ENCODE measurements around the gene WWC1. TPM values are rescaled to one million over a fixed set of nuclear protein-coding genes. Genes with fewer than 3 reads are reported as not detected.
"Not testable (repeated sequence)": the region's sequence is repeated elsewhere in the genome, so short reads cannot be mapped to it uniquely, and the experiment has no call there.

The WWC1 gene
- total and polyA plus RNA-seq, 4 donors, result 48.4 to 77.0 (median 56.2) TPM

DNA sequence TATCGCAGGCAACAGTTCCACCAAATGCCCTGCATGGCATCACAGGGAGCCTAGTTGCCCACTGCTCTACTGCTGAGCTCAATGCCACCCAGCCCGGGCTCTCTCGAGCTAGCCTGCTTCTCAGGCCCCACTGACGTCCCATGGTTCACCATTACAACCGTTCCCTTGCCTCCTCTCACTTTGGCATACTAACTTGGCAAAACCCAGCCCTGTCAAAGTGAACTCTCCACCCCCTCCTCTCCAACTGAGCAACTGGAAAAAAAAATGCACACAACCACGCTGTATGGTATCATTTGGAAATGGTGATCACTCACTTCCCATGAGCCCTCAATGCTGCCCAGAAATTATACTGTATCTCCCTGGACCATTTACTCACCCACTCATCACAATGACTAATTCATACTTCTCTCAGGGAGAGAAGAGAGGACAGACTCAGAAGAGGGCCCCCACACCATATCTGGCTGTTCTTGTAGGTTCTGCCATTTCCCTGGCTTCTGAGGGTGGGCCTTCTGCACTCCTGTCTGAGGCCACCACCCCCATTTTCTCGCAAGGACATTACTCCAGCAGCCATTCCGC, 143.4 kb downstream of the WWC1 start:
- Histone ChIP-seq H3K27me3 (ENCODE audit: control insufficient read depth in 3 of 3, insufficient read depth in 3 of 3, low read length in 2 of 3) (no peaks in the 10 kb centered on the region), H3K4me3 (no peak overlapping the region), H3K9ac (ENCODE audit: insufficient read depth in 1 of 2, low read length in 2 of 2) (no peak overlapping the region), H3K27ac (ENCODE audit: low read depth in 1 of 2, low read length in 1 of 2) (no peak overlapping the region), H3K9me3 (ENCODE audit: control insufficient read depth in 4 of 4, insufficient read depth in 3 of 4, low read length in 3 of 4) (no peaks in the 10 kb centered on the region), H3K4me1 (ENCODE audit: control insufficient read depth in 5 of 5, insufficient read depth in 5 of 5, low read length in 5 of 5) (no peaks in the 10 kb centered on the region), H3K36me3 (ENCODE audit: control insufficient read depth in 4 of 4, insufficient read depth in 4 of 4, low read length in 4 of 4) (peaks cover 0 to 5% (median 0%) of the 10 kb centered on the region in 4 donors)
- DNase-seq (no peak), ATAC-seq (ENCODE audit: insufficient read depth, low FRiP score) (no peak)
- TF ChIP-seq, protein P1, sequence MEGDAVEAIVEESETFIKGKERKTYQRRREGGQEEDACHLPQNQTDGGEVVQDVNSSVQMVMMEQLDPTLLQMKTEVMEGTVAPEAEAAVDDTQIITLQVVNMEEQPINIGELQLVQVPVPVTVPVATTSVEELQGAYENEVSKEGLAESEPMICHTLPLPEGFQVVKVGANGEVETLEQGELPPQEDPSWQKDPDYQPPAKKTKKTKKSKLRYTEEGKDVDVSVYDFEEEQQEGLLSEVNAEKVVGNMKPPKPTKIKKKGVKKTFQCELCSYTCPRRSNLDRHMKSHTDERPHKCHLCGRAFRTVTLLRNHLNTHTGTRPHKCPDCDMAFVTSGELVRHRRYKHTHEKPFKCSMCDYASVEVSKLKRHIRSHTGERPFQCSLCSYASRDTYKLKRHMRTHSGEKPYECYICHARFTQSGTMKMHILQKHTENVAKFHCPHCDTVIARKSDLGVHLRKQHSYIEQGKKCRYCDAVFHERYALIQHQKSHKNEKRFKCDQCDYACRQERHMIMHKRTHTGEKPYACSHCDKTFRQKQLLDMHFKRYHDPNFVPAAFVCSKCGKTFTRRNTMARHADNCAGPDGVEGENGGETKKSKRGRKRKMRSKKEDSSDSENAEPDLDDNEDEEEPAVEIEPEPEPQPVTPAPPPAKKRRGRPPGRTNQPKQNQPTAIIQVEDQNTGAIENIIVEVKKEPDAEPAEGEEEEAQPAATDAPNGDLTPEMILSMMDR (IDR thresholded peaks at IDR 0.05; ENCODE audit: control extremely low read depth, extremely low read depth), result no peak
- WGBS, 2 donors, result 73 to 77% methylated on average over 8 of the region's 8 CpGs

DNA sequence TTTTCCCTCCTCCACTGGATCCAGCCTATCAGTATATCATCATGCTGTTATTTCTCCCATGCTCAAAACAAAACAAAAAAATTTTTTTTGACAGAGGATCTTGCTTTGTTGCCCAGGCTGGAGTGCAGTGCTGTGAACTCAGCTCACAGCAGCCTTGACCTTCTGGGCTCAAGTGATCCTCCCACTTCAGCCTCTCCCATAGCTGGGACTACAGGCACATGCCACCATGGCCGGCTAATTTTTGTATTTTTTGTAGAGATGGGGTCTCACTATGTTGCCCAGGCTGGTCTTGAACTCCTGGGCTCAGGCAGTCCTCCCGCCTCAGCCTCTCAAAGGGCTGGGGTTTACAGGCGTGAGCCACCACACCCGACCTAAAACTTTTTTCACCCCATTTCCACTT, 143.9 kb downstream of the WWC1 start:
- H3K9me3 ChIP-seq (ENCODE audit: control insufficient read depth in 4 of 4, insufficient read depth in 3 of 4, low read length in 3 of 4); ATAC-seq (ENCODE audit: insufficient read depth, low FRiP score); H3K4me3 ChIP-seq; H3K27me3 ChIP-seq (ENCODE audit: control insufficient read depth in 3 of 3, insufficient read depth in 3 of 3, low read length in 2 of 3); H3K4me1 ChIP-seq (ENCODE audit: control insufficient read depth in 5 of 5, insufficient read depth in 5 of 5, low read length in 5 of 5); H3K27ac ChIP-seq (ENCODE audit: low read depth in 1 of 2, low read length in 1 of 2); H3K9ac ChIP-seq (ENCODE audit: insufficient read depth in 1 of 2, low read length in 2 of 2); H3K36me3 ChIP-seq (ENCODE audit: control insufficient read depth in 4 of 4, insufficient read depth in 4 of 4, low read length in 4 of 4); DNase-seq: not testable (repeated sequence)
- 90 to 96% methylated on average over 4 of the region's 4 CpGs for WGBS, 2 donors

DNA sequence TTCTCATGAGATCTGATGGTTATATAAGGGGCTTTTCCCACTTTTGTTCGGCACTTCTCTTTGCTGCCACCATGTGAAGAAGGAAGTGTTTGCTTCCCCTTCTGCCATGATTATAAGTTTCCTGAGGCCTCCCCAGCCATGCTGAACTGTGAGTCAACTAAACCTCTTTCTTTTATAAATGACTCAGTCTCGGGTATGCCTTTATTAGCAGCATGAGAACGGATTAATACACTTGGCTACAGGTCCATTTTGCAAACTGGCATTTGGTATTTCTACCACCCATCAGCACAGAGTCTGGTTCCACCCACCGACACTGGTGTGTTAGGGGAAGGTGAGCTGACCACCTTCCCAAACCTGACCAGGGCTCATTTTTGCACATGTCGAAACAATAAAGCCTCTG, 146.9 kb downstream of the WWC1 start:
- 68 to 70% methylated on average over 5 of the region's 5 CpGs for WGBS, 2 donors
- Histone ChIP-seq H3K27me3 (ENCODE audit: control insufficient read depth in 3 of 3, insufficient read depth in 3 of 3, low read length in 2 of 3) (no peaks in the 10 kb centered on the region), H3K4me1 (ENCODE audit: control insufficient read depth in 5 of 5, insufficient read depth in 5 of 5, low read length in 5 of 5) (no peaks in the 10 kb centered on the region), H3K9me3 (ENCODE audit: control insufficient read depth in 4 of 4, insufficient read depth in 3 of 4, low read length in 3 of 4) (no peaks in the 10 kb centered on the region), H3K9ac (ENCODE audit: insufficient read depth in 1 of 2, low read length in 2 of 2) (no peak overlapping the region), H3K27ac (ENCODE audit: low read depth in 1 of 2, low read length in 1 of 2) (no peak overlapping the region), H3K4me3 (no peak overlapping the region), H3K36me3 (ENCODE audit: control insufficient read depth in 4 of 4, insufficient read depth in 4 of 4, low read length in 4 of 4) (peaks cover 0 to 5% (median 0%) of the 10 kb centered on the region in 4 donors)
- TF ChIP-seq, protein P1 (IDR thresholded peaks at IDR 0.05; ENCODE audit: control extremely low read depth, extremely low read depth), result no peak
- ATAC-seq (ENCODE audit: insufficient read depth, low FRiP score), result no peak
- no peak for DNase-seq

DNA sequence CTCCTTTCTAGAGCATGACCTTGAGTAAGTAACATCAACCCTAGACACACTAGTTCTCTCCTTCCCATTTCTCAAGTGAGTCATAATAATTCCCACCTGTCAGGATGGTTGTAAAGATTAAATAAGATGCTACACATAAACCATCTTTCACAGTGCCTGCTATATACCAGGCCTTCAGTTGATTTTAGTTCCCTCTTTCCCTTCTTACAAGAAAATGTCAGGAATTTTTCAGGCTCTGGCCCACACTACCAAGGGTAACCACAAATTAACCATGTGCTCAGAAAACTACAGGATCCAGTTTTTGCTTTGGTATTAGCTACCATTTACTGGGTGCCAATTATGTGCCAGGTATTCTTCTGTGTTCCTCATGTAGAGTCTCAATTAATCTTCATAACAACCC, 152.1 kb downstream of the WWC1 start:
- ATAC-seq (ENCODE audit: insufficient read depth, low FRiP score) (no peak), DNase-seq (no peak)
- Histone ChIP-seq H3K36me3 (ENCODE audit: control insufficient read depth in 4 of 4, insufficient read depth in 4 of 4, low read length in 4 of 4) (peaks cover 0 to 2% (median 0%) of the 10 kb centered on the region in 4 donors), H3K9me3 (ENCODE audit: control insufficient read depth in 4 of 4, insufficient read depth in 3 of 4, low read length in 3 of 4) (no peaks in the 10 kb centered on the region), H3K4me3 (no peak overlapping the region), H3K4me1 (ENCODE audit: control insufficient read depth in 5 of 5, insufficient read depth in 5 of 5, low read length in 5 of 5) (peaks cover 0 to 7% (median 0%) of the 10 kb centered on the region in 5 donors), H3K9ac (ENCODE audit: insufficient read depth in 1 of 2, low read length in 2 of 2) (no peak overlapping the region), H3K27ac (ENCODE audit: low read depth in 1 of 2, low read length in 1 of 2) (no peak overlapping the region), H3K27me3 (ENCODE audit: control insufficient read depth in 3 of 3, insufficient read depth in 3 of 3, low read length in 2 of 3) (no peaks in the 10 kb centered on the region)
- TF ChIP-seq, protein P1 (IDR thresholded peaks at IDR 0.05; ENCODE audit: control extremely low read depth, extremely low read depth), result no peak
